Measurements from ENCODE around the gene DST. TPM values are rescaled to one million over a fixed set of nuclear protein-coding genes. Genes with fewer than 3 reads are reported as not detected.

DST gene
- polyA plus RNA-seq, 1 of the 3 experiments (the other 2 are of a cell fraction): 64.3 TPM

- H3K27ac ChIP-seq (ENCODE audit: low read depth in 2 of 2, low read length in 1 of 2): no peak overlapping the region
- H2AFZ ChIP-seq (ENCODE audit: low read depth): no peak overlapping the region
- peaks cover 94 to 100% of the 10 kb centered on the region in 2 experiments for H3K36me3 ChIP-seq (replicated peaks in 1 of 2; ENCODE audit: control insufficient read depth in 1 of 2, insufficient read depth in 2 of 2, low read length in 1 of 2)
- no peak overlapping the region for H3K4me3 ChIP-seq (ENCODE audit: low read depth in 2 of 2, low read length in 1 of 2)
- H3K4me2 ChIP-seq: no peak overlapping the region
- no peaks in the 10 kb centered on the region for H3K9me2 ChIP-seq
- 88% methylated on average over 1 of the region's 1 CpG for WGBS (ENCODE audit: low lambda C conversion rate)
- ChIA-PET CTCF (interaction anchor here (5.1 kb wide), 1 partner anchor 12 kb away, joined by 26 read pairs; no protein-coding TSS in a partner anchor), POLR2A (no interaction called here)
- H3F3A ChIP-seq (replicated peaks; ENCODE audit: insufficient read depth): peaks cover 25% of the 10 kb centered on the region
- no peaks in the 10 kb centered on the region for H4K20me1 ChIP-seq (ENCODE audit: insufficient read depth)
- H3K9ac ChIP-seq: no peak overlapping the region
- TF ChIP-seq TEAD4 (IDR thresholded peaks at IDR 0.05; ENCODE audit: borderline replicate concordance, insufficient read depth) (no peak), ELF1 (IDR thresholded peaks at IDR 0.05) (no peak), RCOR1 (IDR thresholded peaks at IDR 0.05; ENCODE audit: low read length) (no peak), MAX (IDR thresholded peaks at IDR 0.05; ENCODE audit: low read depth) (no peak), TCF12 (IDR thresholded peaks at IDR 0.05) (no peak), GATA2 (CRISPR knock-in tag; IDR thresholded peaks at IDR 0.05) (no peak), PBX3 (IDR thresholded peaks at IDR 0.05) (no peak), REST (IDR thresholded peaks at IDR 0.05; ENCODE audit: low read depth, low read length) (no peak), USF1 (IDR thresholded peaks at IDR 0.05; ENCODE audit: borderline replicate concordance, low read depth) (no peak)
- no peaks in the 10 kb centered on the region for H3K4me1 ChIP-seq (ENCODE audit: control insufficient read depth in 1 of 2, insufficient read depth in 2 of 2, low read depth in 1 of 2, low read length in 1 of 2)
- H3K79me2 ChIP-seq (ENCODE audit: insufficient read depth): no peaks in the 10 kb centered on the region
- DNase-seq: no peak
- H3K9me3 ChIP-seq: no peaks in the 10 kb centered on the region
- no peaks in the 10 kb centered on the region for H3K27me3 ChIP-seq (ENCODE audit: insufficient read depth)
These were observed 18.0 kb downstream of the DST start for GRCh38 chr6:56624728-56625069.

GRCh38 chr6:56624046-56624727 lies 18.5 kb downstream of the DST start:
- CTCF ChIA-PET: interaction anchor here (1.6 to 5.1 kb wide), 2 partner anchors 12 to 75 kb away, joined by 4 to 26 read pairs; no protein-coding TSS in a partner anchor
- 85% methylated on average over 5 of the region's 5 CpGs for WGBS (ENCODE audit: low lambda C conversion rate)
- Histone ChIP-seq H3K36me3 (replicated peaks in 1 of 2; ENCODE audit: control insufficient read depth in 1 of 2, insufficient read depth in 2 of 2, low read length in 1 of 2) (peaks cover 96 to 100% of the 10 kb centered on the region in 2 experiments), H4K20me1 (ENCODE audit: insufficient read depth) (no peaks in the 10 kb centered on the region), H3K9ac (no peak overlapping the region), H3K9me2 (no peaks in the 10 kb centered on the region), H3K27me3 (ENCODE audit: insufficient read depth) (no peaks in the 10 kb centered on the region), H3K4me1 (ENCODE audit: control insufficient read depth in 1 of 2, insufficient read depth in 2 of 2, low read depth in 1 of 2, low read length in 1 of 2) (no peaks in the 10 kb centered on the region), H3K9me3 (no peaks in the 10 kb centered on the region), H3K79me2 (ENCODE audit: insufficient read depth) (no peaks in the 10 kb centered on the region), H3K4me3 (ENCODE audit: low read depth in 2 of 2, low read length in 1 of 2) (no peak overlapping the region), H2AFZ (ENCODE audit: low read depth) (no peak overlapping the region), H3K4me2 (no peak overlapping the region), H3K27ac (ENCODE audit: low read depth in 2 of 2, low read length in 1 of 2) (no peak overlapping the region), H3F3A (replicated peaks; ENCODE audit: insufficient read depth) (peaks cover 27% of the 10 kb centered on the region)
- no peak for DNase-seq
- POLR2A ChIA-PET: no interaction called here
- TF ChIP-seq NRF1 (IDR thresholded peaks at IDR 0.05; ENCODE audit: low read depth, low read length): no peak
- no peak for TF ChIP-seq FOXJ3 (CRISPR knock-in tag; IDR thresholded peaks at IDR 0.05)
- TF ChIP-seq REST (IDR thresholded peaks at IDR 0.05; ENCODE audit: low read depth, low read length): no peak
- no peak for TF ChIP-seq MAX (IDR thresholded peaks at IDR 0.05; ENCODE audit: low read depth)
- no peak for TF ChIP-seq USF1 (IDR thresholded peaks at IDR 0.05; ENCODE audit: borderline replicate concordance, low read depth)
- TF ChIP-seq GABPA (IDR thresholded peaks at IDR 0.05; ENCODE audit: low read depth): no peak
- no peak for TF ChIP-seq GATA2 (CRISPR knock-in tag; IDR thresholded peaks at IDR 0.05)

Data from SK-N-SH (cell line).